HCT116 (cell line): Measurements from ENCODE around the gene UBQLNL. TPM values are rescaled to one million over a fixed set of nuclear protein-coding genes. Genes with fewer than 3 reads are reported as not detected.

ENCODE experiments used
- ATAC-seq: fragments of 200-7000 bp; cut with Tn5 transposase; 2 replicates; pipeline ENCODE4 v1.9.1; 2020; ENCODE audit warnings: mild to moderate bottlenecking, moderate library complexity
- BruUV-seq: library from RNA; stranded (reverse); fragments of 400-500 nt; replicated peaks from 2 replicates; lab custom pipeline; 2021; lab: Mats Ljungman, UMichigan
- CTCF ChIA-PET: fragments of 300-600 bp; sonication (Branson Sonifier 250); formaldehyde crosslinking; loops from one replicate; lab custom pipeline; 2021; ENCODE audit warnings: antibody characterized with exemption; lab: Charles Lee
- POLR2A ChIA-PET: fragments of 300-600, 350-600 bp; sonication (Branson Sonifier 250); formaldehyde crosslinking; loops from one replicate; lab custom pipeline; 2021; ENCODE audit warnings: antibody characterized with exemption; lab: Charles Lee
- RAD21 ChIA-PET, 2 experiments: fragments of 300-600 bp; sonication (Branson Sonifier 250); formaldehyde crosslinking; loops; one replicate each; lab custom pipeline; 2023; ENCODE audit warnings: low total read pairs in 2 of 2; ENCODE audit not compliant: uncharacterized antibody in 2 of 2, unreplicated experiment in 2 of 2, low non-redundant PET in 1 of 2; lab: Charles Lee
- DNase-seq: peaks from one replicate; pipeline ENCODE4 v3.0.0-alpha.2; 2010; ENCODE audit warnings: low read depth, low spot score
- H2AFZ ChIP-seq: fragments of 200-600 bp; shearing (Covaris generic), sonication (generic); 2 replicates; pipeline ENCODE4 v1.6.1; 2017; ENCODE audit warnings: low read depth, mixed run types, mixed read lengths, antibody characterized with exemption, low read length; ENCODE audit not compliant: poor library complexity, severe bottlenecking
- H3K27ac ChIP-seq: 2 replicates; pipeline ENCODE4 v1.5.1; 2012; ENCODE audit warnings: low read depth, low read length
- H3K27me3 ChIP-seq: fragments of 200-600 bp; sonication (generic); 2 replicates; pipeline ENCODE4 v1.6.1; 2016; ENCODE audit warnings: mixed run types, low read length, mixed read lengths; ENCODE audit not compliant: insufficient read depth
- H3K36me3 ChIP-seq, 2 experiments: fragments of 200-500 bp in 1 of 2; fragments of 200-600 bp in 1 of 2; sonication (Bioruptor generic) in 1 of 2; sonication (generic) in 1 of 2; 2 replicates each; pipeline versions ENCODE4 v1.5.1 to v1.6.1; 2014 to 2016; ENCODE audit warnings: low read length in 2 of 2, inconsistent platforms in 1 of 2, mixed read lengths in 1 of 2, mixed run types in 1 of 2; ENCODE audit not compliant: insufficient read depth in 2 of 2, control insufficient read depth in 1 of 2
- H3K4me1 ChIP-seq, 2 experiments: fragments of 200-600 bp in 1 of 2; sonication (generic) in 1 of 2; 2 replicates each; pipeline versions ENCODE4 v1.5.1 to v1.6.1; 2012 to 2017; ENCODE audit warnings: low read length in 2 of 2, inconsistent platforms in 1 of 2, mild to moderate bottlenecking in 1 of 2, mixed read lengths in 1 of 2, mixed run types in 1 of 2, moderate library complexity in 1 of 2; ENCODE audit not compliant: insufficient read depth in 2 of 2, control insufficient read depth in 1 of 2
- H3K4me2 ChIP-seq: fragments of 200-600 bp; sonication (generic); 2 replicates; pipeline ENCODE4 v1.6.1; 2017; ENCODE audit warnings: mixed run types, low read length, mixed read lengths
- H3K4me3 ChIP-seq, 2 experiments: fragments of 200-600 bp in 1 of 2; sonication (generic) in 1 of 2; replicated peaks in 1 of 2; 2 replicates each; pipeline ENCODE4 v1.5.1; 2011 to 2016; ENCODE audit warnings: low read length in 2 of 2, control low read depth in 1 of 2, low read depth in 1 of 2, mild to moderate bottlenecking in 1 of 2, mixed read lengths in 1 of 2, mixed run types in 1 of 2
- H3K79me2 ChIP-seq: fragments of 200-600 bp; sonication (generic); 2 replicates; pipeline ENCODE4 v1.6.1; 2017; ENCODE audit warnings: mild to moderate bottlenecking, mixed run types, low read length, moderate library complexity, mixed read lengths; ENCODE audit not compliant: insufficient read depth
- H3K9ac ChIP-seq: fragments of 200-600 bp; sonication (generic); 2 replicates; pipeline ENCODE4 v1.6.1; 2016; ENCODE audit warnings: low read length, mixed read lengths
- H3K9me2 ChIP-seq: fragments of 200-600 bp; sonication (generic), shearing (Covaris generic); 2 replicates; pipeline ENCODE4 v1.6.1; 2017; ENCODE audit warnings: mixed run types, mild to moderate bottlenecking, moderate library complexity; ENCODE audit not compliant: insufficient read depth
- H3K9me3 ChIP-seq, 2 experiments: fragments of 200-500 bp in 1 of 2; fragments of 200-600 bp in 1 of 2; sonication (Bioruptor generic) in 1 of 2; sonication (generic) in 1 of 2; 2 replicates each; pipeline ENCODE4 v1.6.1; 2014 to 2017; ENCODE audit warnings: low read length in 2 of 2, mixed read lengths in 2 of 2, inconsistent platforms in 1 of 2, low read depth in 1 of 2, mild to moderate bottlenecking in 1 of 2, mixed run types in 1 of 2, moderate library complexity in 1 of 2; ENCODE audit not compliant: control insufficient read depth in 1 of 2, insufficient read depth in 1 of 2
- H4K20me1 ChIP-seq: fragments of 200-600 bp; sonication (generic), shearing (Covaris generic); 2 replicates; pipeline ENCODE4 v1.6.1; 2017; ENCODE audit warnings: mixed run types, mild to moderate bottlenecking, moderate library complexity; ENCODE audit not compliant: insufficient read depth
- CBX3 ChIP-seq: IDR thresholded peaks from 2 replicates; pipeline ENCODE4 v1.6.1; 2012; ENCODE audit warnings: low read depth
- CEBPB ChIP-seq: IDR thresholded peaks from 2 replicates; pipeline ENCODE4 v1.6.1; 2012; ENCODE audit warnings: low read depth
- EGR1 ChIP-seq: IDR thresholded peaks from 2 replicates; pipeline ENCODE4 v1.6.1; 2012; ENCODE audit warnings: low read depth
- JUND ChIP-seq: IDR thresholded peaks from 2 replicates; pipeline ENCODE4 v1.6.1; 2012
- REST ChIP-seq: IDR thresholded peaks from 2 replicates; pipeline ENCODE4 v1.6.1; 2012; ENCODE audit warnings: low read depth
- TCF7L2 ChIP-seq: IDR thresholded peaks from 2 replicates; pipeline ENCODE4 v1.7.0; 2011; ENCODE audit warnings: borderline replicate concordance, inconsistent platforms; ENCODE audit not compliant: insufficient read depth, insufficient read length; ENCODE audit errors: extremely low read depth
- YY1 ChIP-seq: IDR thresholded peaks from 2 replicates; pipeline ENCODE4 v1.6.1; 2011; ENCODE audit warnings: low read length, low read depth, moderate library complexity, mild to moderate bottlenecking; ENCODE audit not compliant: insufficient replicate concordance; ENCODE audit errors: extremely low read depth
- ZFX ChIP-seq: fragments of 450-650 bp; IDR thresholded peaks from 2 replicates; pipeline ENCODE4 v1.6.1; 2017
- ZNF274 ChIP-seq: fragments of 200-500 bp; sonication (Bioruptor generic); IDR thresholded peaks from 2 replicates; pipeline ENCODE4 v1.6.1; 2014; ENCODE audit warnings: mild to moderate bottlenecking, low read depth, low read length, inconsistent platforms
- intact Hi-C: fragments of 100-400 bp; cut with micrococcal nuclease; formaldehyde crosslinking; loops from 2 replicates; pipeline ENCODE4 v1.10.0; 2022
- total RNA-seq: library from RNA; stranded (reverse); gene quantifications from one replicate; pipeline ENCODE4 v1.2.1, GENCODE V29; 2021; ENCODE audit not compliant: unreplicated experiment

Gene UBQLNL
- total RNA-seq, 1 experiment from 2014 or later = not detected

DNA sequence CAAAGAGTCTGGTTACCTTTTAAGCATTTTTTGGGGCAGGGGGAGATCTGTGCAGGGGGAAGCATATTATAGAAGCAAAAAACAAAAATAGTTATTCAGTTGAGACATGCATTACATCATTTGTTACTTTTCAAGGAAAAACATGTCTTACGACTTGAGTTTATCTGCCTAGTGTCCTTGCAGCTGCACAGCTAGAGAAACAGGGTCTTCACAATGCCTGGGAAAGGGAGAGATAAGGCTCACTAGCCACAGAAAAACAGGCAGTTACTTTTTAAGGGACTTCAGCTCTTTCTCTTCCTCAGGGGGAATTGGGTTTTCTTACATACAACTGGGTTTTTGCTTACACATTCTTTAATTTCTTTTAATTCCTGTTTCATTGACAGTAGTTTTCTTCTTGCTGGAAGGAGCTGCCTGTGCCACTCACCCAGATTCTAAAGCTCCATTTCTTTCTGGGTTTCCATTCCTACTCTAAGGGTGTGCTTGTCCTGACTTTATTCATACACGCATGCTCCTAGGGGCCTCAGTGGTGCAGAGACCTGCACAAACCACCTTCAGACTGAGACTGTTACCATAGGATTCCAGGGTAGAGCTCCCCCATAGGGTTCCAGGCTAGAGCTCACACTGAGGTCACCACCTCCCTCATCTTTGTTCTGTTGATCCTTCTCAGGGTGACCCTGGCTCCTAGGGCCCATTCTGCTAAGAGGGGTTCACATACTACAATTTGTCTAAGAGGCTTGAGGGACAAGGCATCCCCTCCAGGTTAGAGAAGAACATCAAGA is 14.7 kb upstream of the UBQLNL start:
- no peak overlapping the region for H2AFZ ChIP-seq
- no peak for TF ChIP-seq CBX3
- no peak for TF ChIP-seq ZFX
- no peak for TF ChIP-seq JUND
- no peak for TF ChIP-seq EGR1
- no peak for TF ChIP-seq REST
- TF ChIP-seq TCF7L2 = no peak
- TF ChIP-seq YY1 = no peak
- no peak for TF ChIP-seq ZNF274
- no peak for TF ChIP-seq CEBPB
- H3K27me3 ChIP-seq = peaks cover 64% of the 10 kb centered on the region; the same call in 1 of the 2 replicates
- ChIA-PET RAD21 (no interaction called here), POLR2A (no interaction called here), CTCF (no interaction called here)
- H3K4me3 ChIP-seq = no peak overlapping the region
- no peaks in the 10 kb centered on the region for H3K79me2 ChIP-seq
- no TSS peak for BruUV-seq
- H3K27ac ChIP-seq = no peak overlapping the region
- DNase-seq (no peak), ATAC-seq (no peak)
- no peaks in the 10 kb centered on the region for H3K9me3 ChIP-seq
- H3K36me3 ChIP-seq = no peaks in the 10 kb centered on the region
- intact Hi-C loops = no loop called here
- no peaks in the 10 kb centered on the region for H3K4me1 ChIP-seq
- no peaks in the 10 kb centered on the region for H3K9me2 ChIP-seq
- no peaks in the 10 kb centered on the region; the same call in 1 of the 2 replicates for H4K20me1 ChIP-seq
- no peak overlapping the region for H3K9ac ChIP-seq
- H3K4me2 ChIP-seq = no peak overlapping the region
